GM12801 (cell line): ENCODE results near the gene CLN3.

Source experiments
- CTCF ChIP-seq: IDR thresholded peaks from one replicate; pipeline ENCODE4 v1.5.1; 2011; ENCODE audit warnings: control low read depth; ENCODE audit not compliant: insufficient read length; ENCODE audit errors: extremely low read depth

The CLN3 gene

DNA sequence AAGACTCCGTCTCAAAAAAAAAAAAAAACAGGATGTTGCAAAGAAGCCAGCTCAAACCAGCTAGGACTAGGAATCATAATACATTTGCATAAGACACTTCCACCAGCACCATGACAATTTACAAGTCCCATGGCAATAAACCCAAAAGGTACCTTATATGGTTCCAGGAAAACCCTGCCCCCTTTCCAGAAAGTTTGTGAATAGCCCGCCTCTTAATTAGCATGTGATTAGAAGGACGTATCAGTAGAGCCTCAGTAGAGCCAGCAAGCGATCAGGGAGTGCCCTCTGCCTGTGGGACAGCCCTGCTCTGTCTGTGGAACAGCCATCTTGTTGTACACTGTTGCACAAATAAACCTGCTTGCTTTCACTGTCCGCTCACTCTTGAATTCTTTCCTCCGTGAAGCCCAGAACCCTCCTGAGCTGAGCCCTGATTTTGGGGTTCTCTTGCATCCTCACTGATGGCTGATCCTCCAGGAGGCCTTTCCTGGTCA, 32.9 kb upstream of the CLN3 start:
- TF ChIP-seq CTCF = no peak

- no peak for TF ChIP-seq CTCF
Measured at GRCh38 chr16:28522792-28523191, 30.9 kb upstream of the CLN3 start.

DNA sequence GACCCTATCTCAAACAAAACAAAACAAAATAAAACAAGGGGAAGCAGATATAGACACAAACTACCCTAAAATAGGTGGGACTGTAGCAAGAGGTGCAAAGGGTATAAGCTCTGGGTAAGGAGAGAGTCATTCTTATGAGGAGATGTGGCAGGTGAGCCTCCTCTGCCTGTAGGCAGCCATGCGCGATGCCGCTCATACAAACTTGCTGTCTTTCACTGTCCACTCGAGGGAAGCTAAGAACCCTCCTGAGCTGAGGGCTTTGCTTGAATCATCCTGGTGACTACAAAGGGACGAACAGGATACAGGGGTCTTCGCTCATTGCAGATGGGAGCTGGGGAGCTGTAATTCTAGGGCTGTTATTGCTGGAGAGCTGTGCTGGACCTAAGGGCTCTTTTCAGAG, 29.6 kb upstream of the CLN3 start:
- no peak for TF ChIP-seq CTCF

DNA sequence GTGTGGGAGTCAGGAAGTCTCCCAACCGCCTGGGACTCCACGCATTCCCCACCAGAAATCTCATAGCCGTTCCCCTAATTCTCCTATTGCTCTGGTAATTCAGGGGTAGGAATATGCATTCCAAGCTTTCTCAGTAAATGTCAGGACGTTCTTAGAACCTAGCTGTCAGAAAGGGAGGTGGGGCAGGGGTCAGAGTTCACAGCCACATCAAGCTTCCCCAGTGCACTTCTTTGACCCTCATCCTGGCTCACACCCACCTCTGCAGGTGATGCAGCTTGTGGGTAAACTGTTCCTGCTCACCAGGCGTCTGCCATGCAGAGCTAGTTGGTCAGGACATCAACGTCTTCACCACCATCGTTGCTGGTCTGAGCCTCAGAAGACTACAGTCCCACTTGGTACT, 28.8 kb upstream of the CLN3 start:
- TF ChIP-seq CTCF = no peak

DNA sequence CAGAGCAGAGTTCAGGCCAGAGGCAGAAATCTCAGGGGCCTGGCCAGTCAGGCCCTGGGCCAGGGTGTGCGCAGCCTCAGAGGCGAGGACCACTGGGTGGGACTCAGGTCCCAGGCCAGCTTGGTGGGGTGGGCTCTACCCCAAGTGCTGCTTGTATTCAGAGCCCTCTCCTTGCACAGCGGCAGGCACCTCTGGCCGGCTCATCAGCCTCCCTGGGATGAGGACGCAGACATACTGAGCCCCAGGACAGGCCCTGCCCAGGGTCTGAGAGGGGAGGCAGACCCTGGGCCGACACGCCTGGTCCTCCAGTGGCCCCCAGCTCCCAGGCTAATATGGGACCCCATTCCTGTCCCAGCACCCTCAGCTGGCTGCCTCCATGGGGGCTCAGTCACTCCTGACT, 22.4 kb upstream of the CLN3 start:
- no peak for TF ChIP-seq CTCF

- no peak for TF ChIP-seq CTCF
Measured at GRCh38 chr16:28513484-28514181, 21.8 kb upstream of the CLN3 start.

DNA sequence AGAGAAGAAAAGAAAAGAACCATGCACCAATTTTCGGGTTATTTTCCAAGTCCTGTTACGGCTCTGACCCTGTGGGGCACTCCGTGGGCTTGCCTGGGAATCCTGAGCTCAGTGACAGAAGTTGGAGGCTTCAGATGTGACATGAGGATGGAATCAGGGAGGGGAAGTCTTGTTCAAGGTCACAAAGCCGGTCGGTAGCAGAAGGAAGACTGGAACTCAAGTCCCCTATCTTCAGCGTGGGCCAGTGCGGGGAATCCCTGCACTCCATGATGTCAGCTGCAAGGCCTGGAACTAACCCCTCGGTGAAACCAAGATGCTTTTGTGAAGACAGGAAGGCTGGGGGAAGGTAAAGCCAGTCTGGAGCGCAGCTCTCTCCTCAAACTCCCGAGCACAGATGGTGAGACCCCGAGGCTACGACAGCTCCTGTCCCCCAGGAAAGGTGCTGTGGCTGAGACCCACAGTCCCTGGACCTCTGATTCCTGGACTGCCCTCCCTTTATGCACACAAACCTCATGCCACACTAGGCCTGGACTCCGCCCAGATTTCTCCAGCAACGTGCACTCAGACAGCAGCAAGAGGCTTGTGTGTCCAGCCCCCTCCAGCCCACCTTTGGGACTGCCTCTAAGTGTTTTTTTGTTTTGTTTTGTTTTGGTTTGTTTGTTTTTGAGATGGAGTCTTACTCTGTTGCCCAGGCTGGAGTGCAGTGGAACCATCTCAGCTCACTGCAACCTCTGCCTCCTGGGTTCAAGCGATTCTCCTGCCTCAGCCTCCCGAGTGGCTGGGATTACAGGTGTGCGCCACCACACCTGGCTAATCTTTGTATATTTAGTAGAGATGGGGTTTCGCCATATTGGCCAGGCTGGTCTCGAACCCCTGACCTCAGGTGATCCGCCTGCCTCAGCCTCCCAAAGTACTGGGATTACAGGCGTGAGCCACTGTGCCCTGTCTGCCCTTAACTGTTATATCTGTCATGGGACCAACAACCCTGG, 20.2 kb upstream of the CLN3 start:
- no peak for TF ChIP-seq CTCF
